ENCODE measurements around the gene PRR27. TPM values are rescaled to one million over a fixed set of nuclear protein-coding genes. Genes with fewer than 3 reads are reported as not detected.

Gene PRR27
- not detected in 2 replicates for total RNA-seq

DNA sequence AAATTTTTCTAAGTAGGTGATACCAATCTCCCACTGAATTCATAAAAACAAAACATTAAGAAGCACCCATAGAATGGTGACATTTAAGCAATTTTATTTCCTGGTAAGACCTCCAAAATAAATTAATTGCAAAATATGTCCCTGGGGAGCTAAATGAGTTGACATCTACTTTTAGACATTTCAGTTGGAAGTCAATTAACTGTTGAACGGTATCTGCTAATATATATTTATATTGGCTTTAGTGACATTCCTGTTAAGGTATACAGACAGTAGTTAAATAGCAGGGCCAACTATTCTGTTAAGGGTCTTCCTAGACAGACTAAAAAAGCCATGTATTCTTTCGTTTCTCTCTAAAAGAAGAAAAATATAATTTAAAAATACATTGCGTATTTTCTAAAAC, at the start of gene PRR27:
Gene PRR27 (plus strand): TSS at position 301 of the 400 bp plus-strand sequence. CDS start 139 bp downstream, outside the sequence.

DNA sequence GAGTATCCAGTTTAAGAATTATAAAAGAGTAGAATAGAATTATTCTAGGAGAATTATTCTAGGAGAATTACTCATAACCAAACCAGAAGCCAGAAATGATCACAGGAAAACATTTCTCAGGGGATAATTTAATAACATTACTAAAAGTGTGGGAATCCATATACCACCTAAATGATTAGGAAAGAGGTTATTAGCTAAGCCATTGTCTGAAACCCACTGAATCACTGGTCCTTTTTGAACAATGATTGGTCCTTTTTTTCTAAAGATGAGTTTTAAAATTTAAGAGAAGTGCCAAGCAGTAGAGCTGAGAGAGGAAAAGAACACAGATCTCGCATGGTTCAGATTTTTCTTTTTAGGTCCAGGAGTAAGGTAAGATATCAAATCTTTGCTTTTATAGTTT, 41.4 kb downstream of the PRR27 start, which contains the start of gene ODAM:
Gene ODAM (plus strand): TSS at position 301 of the 400 bp plus-strand sequence. CDS start 819 bp downstream, outside the sequence.

Other genes with a start within 250 kb of the PRR27 start
- gene CSN1S1, start 223.2 kb upstream of the PRR27 start, total RNA-seq, result not detected in 2 replicates
- gene CSN2, start 188.5 kb upstream of the PRR27 start, total RNA-seq, result not detected in 2 replicates
- gene STATH, start 158.3 kb upstream of the PRR27 start, total RNA-seq, result not detected in 2 replicates
- not detected in 2 replicates for gene HTN3, start 125.8 kb upstream of the PRR27 start, total RNA-seq
- gene HTN1, start 103.8 kb upstream of the PRR27 start, total RNA-seq, result not detected in 2 replicates
- gene ODAM, start 41.5 kb downstream of the PRR27 start, total RNA-seq, result not detected in 2 replicates
- not detected in 2 replicates for gene FDCSP, start 71.9 kb downstream of the PRR27 start, total RNA-seq
- gene CSN3, start 88.4 kb downstream of the PRR27 start, total RNA-seq, result not detected in 2 replicates
- gene CABS1, start 180.7 kb downstream of the PRR27 start, total RNA-seq, result not detected in 2 replicates
- not detected in 2 replicates for gene SMR3A, start 206.5 kb downstream of the PRR27 start, total RNA-seq
- not detected in 2 replicates for gene SMR3B, start 228.9 kb downstream of the PRR27 start, total RNA-seq
- not detected in 2 replicates for gene OPRPN, start 243.7 kb downstream of the PRR27 start, total RNA-seq

Data from pericardium fibroblast (primary cell).